Epidermal melanocyte (primary cell): ENCODE data around the gene MOB2.

ENCODE experiments used
- DNase-seq: peaks from one replicate; pipeline ENCODE4 v3.0.0; 2011; ENCODE audit warnings: low spot score; ENCODE audit not compliant: insufficient read length

MOB2 gene

DNA sequence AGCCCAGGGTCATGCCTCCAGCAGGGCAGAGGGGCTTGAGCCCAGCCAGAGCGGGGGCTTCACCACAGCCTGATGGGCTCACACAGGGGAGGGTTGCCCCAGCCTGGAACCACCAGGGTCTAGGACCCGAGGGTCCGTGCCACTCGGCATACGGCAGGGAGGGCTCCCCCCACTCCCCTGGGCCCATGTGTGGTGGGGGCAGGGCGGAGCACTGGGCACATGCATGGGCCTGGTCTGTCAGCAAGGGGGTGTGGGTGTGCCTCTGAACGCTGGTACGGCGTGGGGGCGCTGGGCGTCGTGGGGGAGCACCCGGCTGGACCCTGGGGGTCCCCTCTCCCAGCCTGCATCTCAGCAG, 29.3 kb downstream of the MOB2 start:
- DNase-seq: no peak

DNA sequence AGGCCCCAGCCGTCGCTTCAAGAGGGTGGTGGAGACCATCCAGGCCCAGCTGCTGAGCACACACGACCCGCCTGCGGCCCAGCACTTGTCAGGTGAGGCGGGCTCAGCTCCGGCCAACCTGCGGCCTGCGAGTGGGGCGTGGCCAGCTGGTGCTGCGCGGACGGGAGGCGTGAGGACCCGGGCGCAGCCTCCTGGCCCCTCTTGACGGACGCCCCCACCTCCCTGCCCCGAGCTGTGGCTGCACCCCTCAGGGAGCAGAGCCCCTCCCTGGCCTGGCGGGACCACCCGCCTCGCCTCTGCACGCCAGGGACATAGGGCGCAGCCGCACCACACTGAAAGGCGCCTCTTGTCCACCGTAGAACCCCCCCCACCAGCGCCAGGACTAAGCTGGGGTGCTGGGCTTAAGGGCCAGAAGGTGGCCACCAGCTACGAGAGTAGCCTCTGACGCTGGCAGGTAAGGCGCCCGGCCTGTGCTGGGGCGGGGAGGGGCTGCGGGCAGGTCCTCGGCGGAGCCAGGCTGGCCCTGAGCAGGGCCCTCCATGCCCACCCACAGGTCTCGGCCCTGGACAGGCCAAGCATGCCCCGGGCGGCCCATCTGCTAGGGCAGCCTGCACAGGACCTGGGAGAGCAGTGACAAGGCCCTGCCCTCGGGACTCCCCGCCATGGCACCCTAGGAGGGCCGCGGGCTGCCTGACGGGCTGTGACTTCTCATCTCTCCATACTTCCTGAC, 29.8 kb downstream of the MOB2 start:
- DNase-seq: no peak

DNA sequence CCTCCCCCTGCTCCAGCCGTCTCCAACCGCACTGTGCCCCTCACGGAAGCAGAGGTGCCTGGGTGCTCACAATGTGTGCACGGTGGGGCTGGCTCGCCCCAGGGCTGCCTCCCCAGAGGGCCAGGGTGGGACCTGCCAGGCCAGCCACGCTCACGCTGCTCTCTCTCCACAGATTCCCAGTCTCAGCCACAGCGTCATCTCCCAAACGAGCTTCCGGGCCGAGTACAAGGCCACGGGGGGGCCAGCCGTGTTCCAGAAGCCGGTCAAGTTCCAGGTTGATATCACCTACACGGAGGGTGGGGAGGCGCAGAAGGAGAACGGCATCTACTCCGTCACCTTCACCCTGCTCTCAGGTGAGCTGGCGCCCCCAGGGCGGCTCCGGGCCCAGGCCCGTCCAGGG, 30.4 kb downstream of the MOB2 start:
- no peak for DNase-seq

DNA sequence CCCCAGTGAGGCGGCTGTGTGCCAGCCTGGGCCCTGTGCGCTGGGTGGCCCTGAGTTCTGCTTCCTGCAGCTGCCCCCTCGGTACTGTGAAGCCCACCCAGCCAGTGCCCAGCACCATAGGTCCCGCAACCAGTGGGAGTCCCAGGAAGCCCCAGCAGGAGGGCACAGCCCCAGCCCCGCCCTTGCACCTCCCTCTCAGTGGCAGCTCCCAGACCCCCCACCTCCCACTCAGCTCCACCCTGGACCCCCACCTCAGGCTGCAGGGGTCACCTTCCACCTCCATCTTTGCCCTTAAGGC, 30.9 kb downstream of the MOB2 start:
- no peak for DNase-seq

DNA sequence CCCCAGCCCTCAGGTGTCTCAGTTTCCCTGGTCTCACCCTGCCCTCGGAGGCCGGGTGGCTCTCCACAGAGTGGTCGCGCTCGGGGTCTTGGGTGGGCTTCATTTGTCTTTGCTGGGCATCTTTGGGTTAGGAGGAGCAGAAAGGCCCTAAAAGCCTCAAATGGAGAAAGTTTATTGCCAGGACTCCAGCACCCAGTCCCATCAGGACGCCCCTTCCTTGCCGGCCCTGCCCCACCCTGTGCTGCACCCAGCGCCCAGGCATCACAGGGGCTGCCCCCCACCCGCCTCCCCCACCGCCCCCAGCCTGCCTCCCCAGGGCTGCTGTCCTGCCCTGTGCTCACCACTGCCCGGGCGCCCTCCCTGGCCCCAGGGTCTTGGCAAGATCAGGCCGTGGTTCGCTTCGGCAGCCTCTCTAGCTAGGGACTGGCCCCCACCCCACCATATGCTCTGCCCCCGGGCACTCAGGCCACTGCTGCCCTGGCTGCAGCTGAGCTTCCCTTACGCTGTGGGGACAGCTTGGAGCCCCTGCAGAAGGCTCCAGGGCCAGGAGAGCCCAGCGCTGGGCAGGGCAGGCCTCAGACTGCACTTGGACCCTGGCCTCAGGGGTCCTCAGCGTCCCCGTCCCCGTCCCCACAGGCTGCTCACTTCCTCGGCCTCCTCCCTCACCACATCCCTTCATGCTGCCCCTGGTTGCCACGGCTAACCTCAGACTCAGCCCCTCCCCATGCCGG, 31.4 kb downstream of the MOB2 start:
- no peak for DNase-seq

DNA sequence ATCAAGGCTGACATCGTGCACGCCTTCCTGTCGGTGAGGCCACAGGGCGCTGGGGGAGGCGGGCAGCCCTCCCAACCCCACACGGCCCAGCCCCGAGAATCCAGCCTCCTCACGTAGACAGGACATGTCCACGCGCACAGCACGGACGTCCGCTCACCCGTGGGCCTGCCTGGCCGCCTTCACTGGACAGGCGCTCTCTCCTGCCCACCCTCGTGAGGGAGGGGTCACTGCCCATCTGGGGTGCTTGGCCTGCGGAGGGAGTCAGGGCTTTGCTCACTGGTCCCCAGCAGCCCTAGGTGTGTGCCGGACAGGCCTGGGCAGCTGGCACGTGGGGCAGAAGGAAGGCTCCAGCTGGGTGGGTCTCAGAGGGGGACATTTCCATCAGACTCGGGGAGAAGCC, 32.0 kb downstream of the MOB2 start:
- DNase-seq: no peak

DNA sequence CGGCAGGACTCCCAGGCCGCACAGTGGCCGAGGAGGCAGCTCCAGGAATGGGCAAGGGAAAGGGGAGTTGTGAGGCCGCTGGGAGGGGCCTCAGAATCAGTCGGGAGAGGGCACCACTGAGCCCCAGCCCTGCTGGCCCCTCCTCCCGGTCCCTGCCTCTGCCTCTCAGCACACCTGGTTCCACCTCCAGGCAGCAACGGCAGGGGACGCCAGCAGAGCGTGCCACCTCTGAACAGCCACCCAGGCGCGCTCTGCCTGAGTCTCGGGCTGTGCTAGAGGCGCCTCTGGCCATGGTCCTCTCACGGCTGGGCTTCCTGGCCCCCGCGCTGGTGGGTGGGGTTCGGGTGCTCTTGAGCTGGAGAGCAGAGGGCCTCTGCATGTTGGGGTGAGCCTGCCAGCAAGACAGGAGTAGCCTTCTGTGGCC, 33.0 kb downstream of the MOB2 start:
- DNase-seq: no peak

DNA sequence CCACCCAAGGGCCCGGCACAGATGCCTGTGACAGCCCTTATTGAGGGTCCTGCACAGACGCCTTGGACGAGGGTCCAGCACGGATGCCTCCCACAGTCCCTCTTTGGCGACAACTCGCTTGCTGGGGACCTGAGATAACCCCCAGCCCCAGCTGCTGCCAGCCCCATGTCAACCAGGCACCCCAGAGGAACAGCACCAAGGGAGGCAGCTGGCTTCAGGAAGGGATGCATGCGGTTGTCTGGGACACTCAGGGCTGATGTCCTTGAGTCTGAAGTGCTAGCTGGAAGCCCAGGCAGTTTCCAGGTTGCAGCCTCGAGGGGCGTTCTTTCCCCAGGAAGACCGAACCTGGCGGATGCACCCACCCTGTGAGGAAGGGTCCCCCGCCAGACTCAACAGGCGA, 33.8 kb downstream of the MOB2 start:
- no peak for DNase-seq

DNA sequence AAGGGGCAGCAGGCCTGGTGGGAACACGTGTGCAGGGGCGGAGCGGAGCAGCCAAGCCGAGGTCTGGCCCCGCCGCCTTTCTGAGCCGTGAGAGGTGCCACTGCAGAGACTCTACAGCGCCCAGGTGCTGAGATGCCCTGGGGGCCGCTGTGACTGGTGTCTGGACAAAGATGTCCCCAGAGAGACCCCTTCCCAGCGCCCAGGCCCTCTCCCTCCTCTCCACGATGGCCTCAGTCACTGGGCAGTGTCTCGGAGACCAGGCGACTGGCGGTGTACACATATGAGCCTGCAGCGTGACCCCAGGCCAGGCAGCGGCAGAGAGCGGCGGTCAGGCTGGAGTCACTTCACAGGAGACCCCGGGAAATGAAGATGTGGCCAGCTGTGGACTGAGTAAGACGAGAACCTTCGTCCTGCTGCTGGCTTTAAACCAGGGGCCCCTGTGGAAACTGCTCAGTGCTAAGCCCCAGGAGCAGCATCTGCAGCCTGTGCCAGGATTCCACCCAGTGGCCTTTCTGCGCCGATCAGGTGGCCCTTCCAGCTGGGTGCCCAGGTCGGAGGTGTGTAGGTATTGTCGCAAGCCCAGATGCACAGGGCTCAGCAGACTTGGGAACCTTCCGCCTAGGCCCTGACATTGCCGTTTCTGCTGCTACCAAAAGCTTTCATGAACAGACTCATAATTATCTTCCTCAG, 34.7 kb downstream of the MOB2 start:
- DNase-seq: no peak

DNA sequence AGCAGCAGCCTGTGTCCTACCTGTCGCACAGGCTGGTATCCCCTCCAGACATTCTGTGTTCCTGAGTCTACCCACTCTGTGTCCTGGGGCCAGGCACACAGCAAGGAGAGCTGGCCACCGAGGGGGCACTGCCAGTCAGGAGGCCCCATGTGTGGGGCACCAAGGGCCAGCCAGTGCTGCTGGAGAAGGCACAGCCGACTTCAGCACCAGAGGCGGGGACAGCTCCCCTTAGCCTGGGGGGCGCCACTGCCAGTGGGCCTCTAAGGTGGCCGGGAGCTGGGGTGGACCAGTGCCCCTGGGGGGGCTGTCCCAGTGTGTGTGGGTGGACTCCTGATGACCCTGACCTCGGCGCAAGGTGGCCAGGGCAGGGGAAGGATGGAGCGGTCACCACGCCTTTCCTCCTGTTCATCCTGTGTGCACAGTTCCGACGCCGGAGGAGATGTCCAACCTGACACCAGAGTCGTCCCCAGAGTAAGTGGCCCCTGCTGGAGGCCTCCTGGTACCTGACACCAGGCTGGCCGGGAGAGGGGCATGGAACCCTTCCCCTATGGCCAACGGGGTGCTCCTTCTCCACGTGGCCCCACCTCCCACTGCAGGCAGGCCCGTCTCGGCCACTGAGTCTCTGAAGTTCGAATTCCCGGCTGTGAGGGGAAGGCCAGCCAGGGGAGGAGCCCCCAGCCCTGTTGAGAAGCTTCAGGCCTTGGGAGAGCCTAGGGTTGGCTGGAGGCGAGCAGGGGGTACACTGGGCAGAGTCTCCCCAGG, 35.4 kb downstream of the MOB2 start:
- DNase-seq: no peak

DNA sequence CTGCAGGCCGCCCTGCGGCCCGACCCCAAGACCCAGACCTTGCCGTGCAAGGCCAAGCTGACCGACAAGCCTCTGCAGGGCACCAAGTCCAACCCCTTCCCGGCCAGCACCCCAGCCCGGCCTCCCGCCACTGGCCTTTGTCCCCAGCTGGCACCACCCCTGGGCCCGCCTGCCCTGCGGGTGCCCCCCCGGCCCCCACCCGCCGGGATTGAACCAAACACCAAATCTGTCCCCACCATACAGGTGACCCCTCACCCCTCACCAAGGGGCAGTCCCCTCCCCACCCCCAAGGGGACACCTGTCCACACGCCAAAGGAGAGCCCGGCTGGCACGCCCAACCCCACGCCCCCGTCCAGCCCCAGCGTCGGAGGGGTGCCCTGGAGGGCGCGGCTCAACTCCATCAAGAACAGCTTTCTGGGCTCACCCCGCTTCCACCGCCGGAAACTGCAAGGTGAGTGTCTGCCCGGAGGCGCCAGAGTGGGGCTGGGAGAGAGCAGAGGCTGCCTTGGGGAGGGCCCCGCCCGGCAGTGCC, 36.2 kb downstream of the MOB2 start:
- no peak for DNase-seq

DNA sequence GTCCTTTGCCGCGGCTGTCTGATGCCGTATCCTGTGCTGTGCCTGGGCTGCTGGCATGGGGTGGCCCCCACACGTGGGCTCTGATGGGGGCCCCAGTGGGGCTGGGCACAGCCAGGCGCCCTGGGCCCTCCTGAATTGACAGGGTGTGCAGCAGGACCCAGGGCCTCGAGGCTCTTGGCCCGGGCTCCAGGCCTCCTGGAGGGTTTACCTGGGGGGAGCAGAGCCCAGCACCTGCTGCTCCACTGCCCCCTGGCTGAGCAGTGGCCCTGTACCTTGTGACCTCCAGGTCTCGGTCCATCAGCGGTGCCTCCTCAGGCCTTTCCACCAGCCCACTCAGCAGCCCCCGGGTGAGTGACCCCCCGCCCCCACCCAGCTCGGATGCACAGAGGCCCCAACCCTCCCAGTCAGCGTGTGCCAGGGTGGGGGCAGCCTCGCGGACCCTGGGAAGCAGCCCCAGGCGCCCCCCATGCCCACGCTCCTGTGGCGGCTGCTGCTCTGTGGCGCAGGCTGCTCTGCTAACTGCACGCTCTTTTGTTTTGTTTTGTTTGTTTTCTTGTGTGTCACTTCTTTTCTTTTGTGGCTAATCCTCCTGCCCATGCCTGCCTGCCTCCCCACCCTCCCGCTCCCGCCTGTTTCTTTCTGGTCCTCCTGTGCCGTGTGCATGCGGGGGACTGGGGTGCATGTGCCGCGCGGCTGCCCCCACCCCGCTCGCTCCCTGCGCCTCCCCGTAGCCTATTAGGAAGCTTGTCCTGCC, 36.9 kb downstream of the MOB2 start:
- DNase-seq: no peak

DNA sequence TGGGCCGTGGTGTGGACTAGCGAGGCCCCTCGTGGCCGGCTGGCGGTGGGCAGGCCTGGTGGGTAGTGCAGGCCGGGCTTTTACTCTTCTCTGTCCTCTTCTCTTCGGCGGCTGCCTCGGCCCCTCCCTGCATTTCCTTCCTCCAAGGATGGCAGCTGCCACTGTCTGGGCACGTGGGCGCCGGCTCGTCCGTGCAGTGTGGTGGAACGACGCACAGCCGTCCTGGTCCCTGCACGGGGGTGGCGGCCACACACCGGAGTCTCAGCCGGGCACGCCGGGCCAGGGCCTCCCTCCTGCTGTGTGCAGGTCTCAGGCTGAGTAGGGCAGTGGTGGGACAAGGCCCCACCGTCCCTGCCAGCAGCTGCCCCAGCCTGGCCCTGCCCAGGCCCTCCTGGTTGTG, 37.7 kb downstream of the MOB2 start:
- DNase-seq: no peak

DNA sequence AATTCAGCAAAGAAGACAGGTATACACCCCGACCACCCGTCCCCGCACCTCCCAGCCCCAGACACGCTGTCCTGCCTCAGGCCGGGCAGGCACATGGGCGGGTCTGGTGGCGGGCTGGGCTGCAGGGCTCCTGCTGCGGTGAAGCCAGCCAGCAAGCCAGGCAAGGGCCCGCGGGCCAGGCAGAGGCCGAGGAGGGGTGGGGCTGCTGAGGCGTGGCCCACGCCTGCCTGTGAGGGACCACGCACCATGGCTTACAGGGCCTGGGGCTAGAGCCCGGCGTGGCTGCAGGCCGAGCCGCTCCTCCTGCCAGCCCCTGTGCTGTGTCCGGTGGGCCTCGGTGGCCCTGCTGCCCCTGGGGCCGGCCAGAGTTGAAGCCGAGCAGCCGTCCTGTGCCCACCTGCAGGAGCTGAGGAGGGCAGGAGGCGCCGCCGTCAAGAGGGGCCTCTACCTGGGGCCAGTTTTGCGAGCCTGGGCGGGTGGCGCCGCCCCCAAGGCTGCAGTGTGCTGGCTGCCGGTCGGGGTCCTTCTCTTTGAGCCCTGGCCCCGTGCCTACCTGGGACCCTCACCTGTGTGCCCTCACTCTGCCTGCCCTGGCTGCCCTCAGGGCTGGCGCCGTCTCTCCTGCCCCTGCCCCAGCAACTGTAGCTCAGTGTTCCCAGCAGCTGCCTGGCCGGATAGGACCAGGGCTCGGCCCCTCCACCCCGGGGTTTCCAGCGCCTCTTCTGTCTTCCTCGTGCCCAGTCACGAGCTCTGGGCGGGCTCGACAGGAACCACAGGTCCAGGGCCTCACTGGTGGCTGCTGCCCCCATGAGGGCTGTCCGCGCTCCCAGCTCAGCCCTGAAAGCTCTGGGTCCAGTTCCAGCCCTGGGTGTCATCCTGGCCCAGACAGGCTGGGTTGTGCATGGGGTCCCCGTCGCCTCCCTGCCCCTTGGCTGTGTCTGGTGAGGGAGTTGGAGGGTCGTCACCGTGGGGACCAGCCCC, 38.4 kb downstream of the MOB2 start:
- peak; percentile 77 for DNase-seq

DNA sequence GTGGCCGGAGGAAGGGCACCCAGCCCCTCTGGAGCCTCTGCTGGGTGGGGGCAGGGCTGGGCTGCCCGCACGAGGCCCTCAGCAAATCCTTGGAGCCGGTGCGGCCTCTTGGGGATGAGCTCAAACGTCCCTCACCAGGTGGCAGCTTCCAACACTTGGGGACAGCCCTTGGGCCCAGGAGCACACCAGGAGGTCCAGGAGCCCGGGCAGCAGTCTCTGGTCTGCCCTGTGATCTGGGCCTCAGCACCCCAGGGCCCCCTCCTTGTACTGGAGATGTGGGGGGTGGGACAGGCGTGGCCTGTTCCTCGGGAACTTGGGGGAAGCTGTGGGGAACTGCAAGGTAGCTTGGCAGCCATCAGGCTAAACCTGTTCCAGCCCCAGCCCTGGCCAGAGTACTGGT, 40.0 kb downstream of the MOB2 start:
- DNase-seq: no peak

DNA sequence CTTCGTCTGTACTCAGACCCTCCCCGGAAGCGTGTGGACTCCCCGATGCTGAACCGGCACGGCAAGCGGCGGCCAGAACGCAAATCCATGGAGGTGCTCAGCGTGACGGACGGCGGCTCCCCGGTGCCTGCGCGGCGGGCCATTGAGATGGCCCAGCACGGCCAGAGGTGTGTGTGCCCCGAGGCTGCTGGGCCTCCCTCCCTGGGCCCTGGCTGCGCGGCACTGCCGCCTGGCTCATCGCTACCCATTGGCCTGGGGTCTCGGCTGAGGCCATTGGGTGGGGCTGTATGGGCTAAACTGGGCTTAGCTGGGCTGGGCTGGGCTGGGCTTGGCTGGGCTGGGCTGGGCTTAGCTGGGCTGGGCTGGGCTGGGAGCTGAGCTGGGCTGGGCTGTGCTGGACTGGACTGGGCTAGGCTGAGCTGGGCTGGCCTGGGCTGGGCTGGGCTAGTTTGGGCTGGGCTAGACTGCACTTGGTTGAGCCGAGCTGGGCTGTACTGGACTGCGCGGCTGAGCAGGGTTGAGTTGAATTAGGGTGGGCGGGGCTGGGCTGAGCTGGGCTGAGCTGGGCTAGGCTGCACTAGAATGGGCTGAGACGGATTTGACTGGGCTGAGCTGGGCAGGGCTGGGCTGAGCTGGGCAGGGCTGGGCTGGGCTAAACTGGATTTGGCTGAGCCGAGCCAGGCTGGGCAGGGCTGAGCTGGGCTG, 40.7 kb downstream of the MOB2 start:
- no peak for DNase-seq

DNA sequence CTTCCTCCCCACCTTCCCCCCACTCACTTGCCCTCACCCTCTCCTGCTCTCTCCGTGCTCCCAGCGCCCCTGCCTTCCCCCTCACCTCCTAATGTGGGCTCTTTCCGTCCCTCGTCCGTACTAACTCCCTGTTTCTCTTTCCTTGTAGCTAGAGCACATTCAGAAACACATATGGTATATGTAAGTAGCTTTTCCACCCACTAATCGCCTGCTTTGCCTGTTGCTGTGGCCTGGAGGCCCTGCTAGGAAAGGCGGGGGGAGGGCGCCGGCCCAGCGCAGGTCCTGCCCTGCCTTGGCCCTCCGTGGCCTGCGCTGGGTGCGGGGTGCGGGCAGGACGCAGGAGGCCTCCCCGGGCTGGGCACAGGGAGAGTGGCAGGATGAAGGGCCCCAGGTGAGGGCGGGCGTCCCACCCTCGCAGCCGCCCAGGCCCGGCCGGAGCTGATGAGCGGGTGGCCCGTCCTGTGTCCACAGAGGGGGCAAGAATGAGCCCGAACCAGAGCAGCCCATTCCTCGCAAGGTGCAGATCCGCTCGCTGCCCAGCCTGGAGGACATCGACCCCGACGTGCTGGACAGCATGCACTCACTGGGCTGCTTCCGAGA, 41.7 kb downstream of the MOB2 start:
- no peak for DNase-seq

DNA sequence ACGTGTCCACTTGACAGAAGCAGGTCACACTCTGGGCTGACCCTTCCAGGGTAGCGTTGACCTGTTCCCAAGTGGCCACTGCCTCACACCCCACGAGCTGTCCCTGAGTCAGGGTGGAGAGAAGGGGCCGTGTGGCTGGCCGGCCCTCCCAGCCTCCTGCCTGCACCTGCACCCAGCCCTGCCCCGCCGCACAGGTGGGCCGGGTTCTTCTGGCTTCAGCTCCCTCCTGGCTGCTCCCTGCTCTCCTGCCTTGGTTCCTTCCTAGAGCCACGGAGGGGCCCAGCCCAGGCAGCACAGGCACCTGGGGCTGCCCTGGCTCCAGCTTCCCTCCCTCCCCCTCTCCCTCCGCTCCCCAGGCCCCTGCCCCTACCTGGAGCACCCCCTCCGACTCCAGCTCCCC, 42.3 kb downstream of the MOB2 start:
- DNase-seq: no peak

DNA sequence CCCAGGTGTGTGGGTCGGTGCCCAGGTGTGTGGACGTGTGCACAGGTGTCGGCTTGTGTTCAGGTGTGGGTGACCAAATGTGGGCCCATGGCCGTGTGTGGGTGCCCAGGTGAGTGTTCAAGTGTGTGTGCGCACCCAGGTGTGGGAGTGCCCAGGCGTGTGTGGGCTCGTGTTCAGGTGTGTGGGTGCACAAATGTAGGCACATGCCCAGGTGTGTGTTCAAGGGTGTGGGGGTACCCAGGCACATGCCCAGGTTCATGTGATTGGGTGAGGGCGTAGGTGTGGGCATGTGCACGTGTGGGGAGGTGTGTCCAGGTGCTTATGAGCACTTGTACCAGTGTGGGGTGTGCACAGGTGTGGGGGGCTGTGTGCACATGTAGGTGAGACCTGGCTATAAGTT, 42.8 kb downstream of the MOB2 start:
- no peak for DNase-seq
